HCT116 (cell line): ENCODE data around the gene SIX2.

Experiments used
- EGR1 ChIP-seq: IDR thresholded peaks from 2 replicates; pipeline ENCODE4 v1.6.1; 2012; ENCODE audit warnings: low read depth
- EZH2 ChIP-seq: fragments of 200-600 bp; sonication (generic); IDR thresholded peaks from 2 replicates; pipeline ENCODE4 v1.6.1; 2017; ENCODE audit warnings: antibody characterized with exemption, mixed run types
- FOSL1 ChIP-seq: IDR thresholded peaks from 2 replicates; pipeline ENCODE4 v1.6.1; 2012; ENCODE audit warnings: low read depth
- JUND ChIP-seq: IDR thresholded peaks from 2 replicates; pipeline ENCODE4 v1.6.1; 2012
- MAX ChIP-seq: IDR thresholded peaks from 2 replicates; pipeline ENCODE4 v1.6.1; 2012
- POLR2A ChIP-seq: IDR thresholded peaks from 2 replicates; pipeline ENCODE4 v1.7.0; 2011; ENCODE audit warnings: borderline replicate concordance; ENCODE audit not compliant: insufficient read depth, insufficient read length; ENCODE audit errors: extremely low read depth
- POLR2AphosphoS5 ChIP-seq: IDR thresholded peaks from 2 replicates; pipeline ENCODE4 v1.6.1; 2011; ENCODE audit warnings: mild to moderate bottlenecking, low read depth, low read length, moderate library complexity
- SIN3A ChIP-seq: IDR thresholded peaks from 2 replicates; pipeline ENCODE4 v1.6.1; 2012; ENCODE audit warnings: low read depth
- SP1 ChIP-seq: IDR thresholded peaks from 2 replicates; pipeline ENCODE4 v1.6.1; 2012; ENCODE audit warnings: low read depth
- YY1 ChIP-seq: IDR thresholded peaks from 2 replicates; pipeline ENCODE4 v1.6.1; 2011; ENCODE audit warnings: low read length, low read depth, moderate library complexity, mild to moderate bottlenecking; ENCODE audit not compliant: insufficient replicate concordance; ENCODE audit errors: extremely low read depth
- TF ChIP-seq, protein P1 (sequence below), 3 experiments: fragments of 200-600 bp in 1 of 3; sonication (generic) in 1 of 3; IDR thresholded peaks in 2 of 3; conservative IDR thresholded peaks in 1 of 3; 2 replicates each; pipeline ENCODE4 v1.5.1; 2012 to 2017; ENCODE audit warnings: low read depth in 2 of 3, low read length in 2 of 3, antibody characterized with exemption in 1 of 3, borderline replicate concordance in 1 of 3, control low read depth in 1 of 3, mild to moderate bottlenecking in 1 of 3, mixed read lengths in 1 of 3, mixed run types in 1 of 3, moderate library complexity in 1 of 3; ENCODE audit not compliant: insufficient read depth in 1 of 3

DNA sequence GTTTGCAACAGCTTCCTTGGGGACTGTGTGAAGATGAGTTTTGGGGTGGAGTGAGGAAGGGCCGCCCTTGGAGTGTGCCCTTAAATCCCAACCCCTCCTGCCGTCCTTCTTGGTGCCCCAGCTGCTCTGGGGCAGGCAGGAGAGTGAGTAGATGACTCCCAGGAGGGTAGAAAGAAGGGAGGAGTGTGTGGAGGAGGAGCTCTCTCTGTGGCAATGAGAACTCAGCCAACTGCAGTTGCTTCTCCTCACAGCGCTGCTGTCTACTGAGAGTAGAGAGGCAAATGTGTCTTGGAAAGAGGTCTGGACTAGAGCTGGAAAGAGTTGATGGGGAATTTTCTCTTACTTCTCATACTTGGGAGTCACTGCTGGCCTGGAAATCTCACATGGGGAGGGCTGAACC lies 21.8 kb upstream of the SIX2 start:
- no peak for TF ChIP-seq YY1
- TF ChIP-seq EGR1 = no peak
- TF ChIP-seq, protein P1, sequence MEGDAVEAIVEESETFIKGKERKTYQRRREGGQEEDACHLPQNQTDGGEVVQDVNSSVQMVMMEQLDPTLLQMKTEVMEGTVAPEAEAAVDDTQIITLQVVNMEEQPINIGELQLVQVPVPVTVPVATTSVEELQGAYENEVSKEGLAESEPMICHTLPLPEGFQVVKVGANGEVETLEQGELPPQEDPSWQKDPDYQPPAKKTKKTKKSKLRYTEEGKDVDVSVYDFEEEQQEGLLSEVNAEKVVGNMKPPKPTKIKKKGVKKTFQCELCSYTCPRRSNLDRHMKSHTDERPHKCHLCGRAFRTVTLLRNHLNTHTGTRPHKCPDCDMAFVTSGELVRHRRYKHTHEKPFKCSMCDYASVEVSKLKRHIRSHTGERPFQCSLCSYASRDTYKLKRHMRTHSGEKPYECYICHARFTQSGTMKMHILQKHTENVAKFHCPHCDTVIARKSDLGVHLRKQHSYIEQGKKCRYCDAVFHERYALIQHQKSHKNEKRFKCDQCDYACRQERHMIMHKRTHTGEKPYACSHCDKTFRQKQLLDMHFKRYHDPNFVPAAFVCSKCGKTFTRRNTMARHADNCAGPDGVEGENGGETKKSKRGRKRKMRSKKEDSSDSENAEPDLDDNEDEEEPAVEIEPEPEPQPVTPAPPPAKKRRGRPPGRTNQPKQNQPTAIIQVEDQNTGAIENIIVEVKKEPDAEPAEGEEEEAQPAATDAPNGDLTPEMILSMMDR (IDR thresholded peaks at IDR 0.05 in 2 of 3, conservative IDR thresholded peaks at IDR 0.05 in 1 of 3; ENCODE audit: borderline replicate concordance in 1 of 3, insufficient read depth in 1 of 3, low read depth in 2 of 3, low read length in 2 of 3) = no peak
- no peak for TF ChIP-seq POLR2A
- no peak for TF ChIP-seq SIN3A
- TF ChIP-seq EZH2 = no peak
- TF ChIP-seq JUND = no peak
- TF ChIP-seq POLR2AphosphoS5 = no peak
- no peak for TF ChIP-seq SP1
- no peak for TF ChIP-seq MAX
- no peak for TF ChIP-seq FOSL1
